Breast epithelium (tissue), 3 donors: ENCODE measurements around the gene ZAP70.

Source experiments
- POLR2A ChIP-seq: fragments of 450-650 bp; IDR thresholded peaks from one replicate; pipeline ENCODE4 v1.6.1; 2016; ENCODE audit warnings: antibody characterized with exemption, mild to moderate bottlenecking, moderate library complexity
- POLR2AphosphoS5 ChIP-seq, 3 donors: sonication (generic); formaldehyde crosslinking; IDR thresholded peaks; one replicate each; pipeline ENCODE4 v1.6.1; 2017; ENCODE audit warnings: antibody characterized with exemption in 3 of 3
- TF ChIP-seq, protein P1 (sequence below), 3 donors: fragments of 450-650 bp; IDR thresholded peaks; one replicate each; pipeline ENCODE4 v1.5.1; 2016 to 2017; ENCODE audit warnings: antibody characterized with exemption in 3 of 3, mild to moderate bottlenecking in 3 of 3, moderate library complexity in 3 of 3

DNA sequence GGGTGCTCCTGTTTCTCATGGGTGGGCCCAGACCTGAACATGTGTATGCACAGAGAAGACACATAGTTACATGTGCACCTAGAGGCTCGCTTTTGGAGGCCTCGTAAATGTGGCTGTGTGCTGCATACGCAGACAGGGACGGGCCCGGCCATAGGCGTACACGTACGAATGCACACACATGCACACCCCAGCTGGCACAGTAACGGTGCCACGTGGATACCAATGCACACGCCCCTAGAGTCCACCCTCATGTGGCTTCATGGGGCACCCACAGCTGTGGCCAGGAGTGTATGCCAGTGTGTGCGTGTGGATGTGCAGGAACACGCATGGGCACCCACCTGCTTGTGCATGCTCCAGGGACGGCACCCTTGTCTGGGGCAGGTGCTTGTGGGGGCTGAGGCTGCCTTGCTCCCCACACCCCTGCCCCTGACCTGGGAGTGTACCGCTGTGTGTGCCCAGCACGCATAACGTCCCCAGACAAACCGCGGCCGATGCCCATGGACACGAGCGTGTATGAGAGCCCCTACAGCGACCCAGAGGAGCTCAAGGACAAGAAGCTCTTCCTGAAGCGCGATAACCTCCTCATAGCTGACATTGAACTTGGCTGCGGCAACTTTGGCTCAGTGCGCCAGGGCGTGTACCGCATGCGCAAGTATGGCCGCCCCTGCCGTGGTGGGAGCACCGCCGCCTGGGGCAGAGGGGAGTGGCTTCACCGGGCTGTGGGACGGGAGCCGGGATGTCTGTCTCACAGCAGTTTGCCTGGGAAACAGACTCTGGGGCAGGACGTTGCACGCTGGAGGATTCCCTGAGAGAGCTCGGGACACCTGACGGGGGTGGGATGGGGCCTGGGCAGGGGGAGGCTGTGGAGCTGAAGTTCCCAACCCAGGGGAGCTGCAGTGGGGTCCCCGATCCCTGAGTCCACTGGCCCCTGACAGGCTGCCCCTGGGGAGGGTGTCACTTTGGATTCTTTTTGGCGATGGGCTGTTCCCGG is 21.0 kb downstream of the ZAP70 start:
- TF ChIP-seq POLR2AphosphoS5 (IDR thresholded peaks at IDR 0.05) = no peak
- TF ChIP-seq, protein P1, sequence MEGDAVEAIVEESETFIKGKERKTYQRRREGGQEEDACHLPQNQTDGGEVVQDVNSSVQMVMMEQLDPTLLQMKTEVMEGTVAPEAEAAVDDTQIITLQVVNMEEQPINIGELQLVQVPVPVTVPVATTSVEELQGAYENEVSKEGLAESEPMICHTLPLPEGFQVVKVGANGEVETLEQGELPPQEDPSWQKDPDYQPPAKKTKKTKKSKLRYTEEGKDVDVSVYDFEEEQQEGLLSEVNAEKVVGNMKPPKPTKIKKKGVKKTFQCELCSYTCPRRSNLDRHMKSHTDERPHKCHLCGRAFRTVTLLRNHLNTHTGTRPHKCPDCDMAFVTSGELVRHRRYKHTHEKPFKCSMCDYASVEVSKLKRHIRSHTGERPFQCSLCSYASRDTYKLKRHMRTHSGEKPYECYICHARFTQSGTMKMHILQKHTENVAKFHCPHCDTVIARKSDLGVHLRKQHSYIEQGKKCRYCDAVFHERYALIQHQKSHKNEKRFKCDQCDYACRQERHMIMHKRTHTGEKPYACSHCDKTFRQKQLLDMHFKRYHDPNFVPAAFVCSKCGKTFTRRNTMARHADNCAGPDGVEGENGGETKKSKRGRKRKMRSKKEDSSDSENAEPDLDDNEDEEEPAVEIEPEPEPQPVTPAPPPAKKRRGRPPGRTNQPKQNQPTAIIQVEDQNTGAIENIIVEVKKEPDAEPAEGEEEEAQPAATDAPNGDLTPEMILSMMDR (IDR thresholded peaks at IDR 0.05) = no peak
- no peak for TF ChIP-seq POLR2A
